Urinary bladder (tissue), 4 donors: ENCODE data around the gene RDH14. TPM values are rescaled to one million over a fixed set of nuclear protein-coding genes. Genes with fewer than 3 reads are reported as not detected.

Source experiments
- DNase-seq: peaks from one replicate; pipeline ENCODE4 v3.0.0-alpha.2; 2015; ENCODE audit errors: extremely low spot score
- H3K27ac ChIP-seq: one replicate; pipeline ENCODE4 v1.5.1; 2013; ENCODE audit warnings: low read depth, mild to moderate bottlenecking, moderate library complexity
- H3K36me3 ChIP-seq: one replicate; pipeline ENCODE4 v1.6.1; 2013; ENCODE audit warnings: mild to moderate bottlenecking, moderate library complexity; ENCODE audit not compliant: insufficient read depth
- H3K4me1 ChIP-seq: one replicate; pipeline ENCODE4 v1.6.1; 2013; ENCODE audit warnings: mild to moderate bottlenecking, moderate library complexity; ENCODE audit not compliant: insufficient read depth
- H3K4me3 ChIP-seq: one replicate; pipeline ENCODE4 v1.5.1; 2013; ENCODE audit warnings: low read depth, low read length
- WGBS: extraction: QIAGEN DNeasy Blood & Tissue Kit; methylation state at CpG from one replicate; pipeline ENCODE4 v1.1.7; 2013; 5-methylcytosine and 5-hydroxymethylcytosine counted together
- polyA plus RNA-seq: library from polyadenylated mRNA; stranded (reverse); fragments of 200-250 nt; gene quantifications from one replicate; pipeline ENCODE4 v1.2.3, GENCODE V29; 2013
- total RNA-seq: library from RNA; depleted of rRNA; stranded (reverse); fragments of >200 nt; gene quantifications from one replicate; pipeline ENCODE4 v1.2.3, GENCODE V29; 2014
- donor health status: healthy with polysubstance abuse.
- donor health status: healthy.

RDH14 gene
- total and polyA plus RNA-seq, 2 donors, result 33.0 to 47.5 TPM

DNA sequence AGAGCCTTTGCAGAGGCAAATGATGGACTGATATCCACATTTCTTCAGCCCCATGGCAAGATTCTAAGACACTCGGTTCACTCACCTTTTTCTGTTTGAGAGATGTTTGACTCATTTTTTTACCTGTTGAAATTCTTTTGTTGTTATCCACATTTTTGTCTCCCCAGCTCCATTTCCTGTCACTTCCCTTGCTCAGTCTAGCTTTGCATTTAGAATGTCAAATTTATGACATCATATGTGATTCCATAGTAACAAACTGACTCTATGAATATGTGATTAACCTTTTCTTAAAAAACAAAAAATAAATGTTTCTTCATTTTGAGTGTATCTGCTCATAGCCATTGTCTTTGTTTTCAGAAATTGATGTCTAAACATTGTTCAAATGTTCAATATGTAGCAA is 28.9 kb upstream of the RDH14 start, which contains the start of gene NT5C1B:
Gene NT5C1B (minus strand): TSS at position 216 of the 400 bp plus-strand sequence. CDS start 101 bp downstream, at position 115.
- H3K4me3 ChIP-seq, result no peak within 1 kb of the TSS
- H3K27ac ChIP-seq, result no peak within 1 kb of the TSS
- DNase-seq, result no peak
- no peaks in the 10 kb centered on the region for H3K36me3 ChIP-seq
- no peaks in the 10 kb centered on the region for H3K4me1 ChIP-seq
- WGBS, result 90% methylated on average over 1 of the region's 1 CpG

DNA sequence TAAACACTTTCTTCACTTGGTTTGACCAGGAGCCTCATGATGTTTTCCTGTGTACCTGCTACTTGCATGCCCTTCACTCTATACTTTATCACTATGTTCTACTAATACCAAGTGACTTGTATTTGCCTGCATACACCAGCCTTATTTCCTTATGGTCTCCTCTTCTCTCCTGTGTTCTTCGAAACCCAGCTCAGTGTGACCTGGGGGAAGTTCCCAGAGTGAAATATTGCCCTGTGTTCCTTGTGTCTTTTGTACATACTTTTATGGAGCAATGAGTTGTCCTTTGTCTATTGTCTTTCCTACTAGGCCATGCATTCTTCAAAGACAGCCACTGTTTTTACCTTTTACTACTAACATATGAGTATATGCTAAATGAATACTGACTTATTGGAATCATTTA is 28.3 kb upstream of the RDH14 start:
- WGBS, result 94% methylated on average over 1 of the region's 1 CpG

DNA sequence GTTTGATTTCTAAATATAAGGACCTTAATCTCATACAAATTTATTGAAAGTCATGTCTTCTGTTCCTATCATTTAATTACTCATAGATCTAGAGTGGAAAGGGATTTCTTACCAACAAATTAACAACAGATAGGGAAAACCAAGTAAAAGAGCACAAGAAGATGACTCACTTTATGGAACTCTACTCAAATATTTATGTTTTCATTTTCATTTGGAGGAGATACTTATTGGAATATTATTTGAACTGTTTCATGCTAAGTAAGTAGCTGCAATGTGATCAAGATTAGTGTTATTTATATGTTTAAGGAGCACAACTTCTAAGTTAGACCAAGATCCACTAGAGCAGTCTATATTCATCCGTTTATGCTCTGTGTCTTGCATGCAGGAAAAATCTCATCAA is 27.6 kb upstream of the RDH14 start:
- H3K36me3 ChIP-seq, result no peaks in the 10 kb centered on the region
- H3K27ac ChIP-seq, result no peak overlapping the region
- H3K4me1 ChIP-seq, result no peaks in the 10 kb centered on the region
- 81% methylated on average over 1 of the region's 1 CpG for WGBS
- DNase-seq, result no peak
- no peak overlapping the region for H3K4me3 ChIP-seq

More for the DNA sequence above, 28.3 kb upstream of the RDH14 start:
- DNase-seq, result no peak
- H3K4me1 ChIP-seq, result no peaks in the 10 kb centered on the region
- no peak overlapping the region for H3K4me3 ChIP-seq
- H3K27ac ChIP-seq, result no peak overlapping the region
- H3K36me3 ChIP-seq, result no peaks in the 10 kb centered on the region

DNA sequence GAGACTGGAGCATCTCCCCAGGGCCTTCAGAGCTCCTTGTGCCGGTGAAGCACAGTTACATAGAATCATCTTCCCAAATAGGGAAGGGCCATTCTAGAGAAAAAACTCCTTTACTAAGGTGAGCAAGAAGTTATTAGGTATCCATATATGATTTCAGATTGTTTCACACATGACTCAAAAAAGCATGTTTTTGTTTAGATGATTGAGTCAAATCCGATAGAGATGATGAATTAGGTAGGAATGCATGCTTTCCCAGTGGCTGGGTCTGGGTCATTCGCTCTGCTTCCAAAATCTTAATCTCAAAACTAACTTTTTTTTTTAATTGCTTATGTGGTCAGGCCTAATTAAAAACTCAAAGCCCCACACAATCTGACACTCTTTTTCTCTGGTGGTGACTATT is 25.1 kb upstream of the RDH14 start:
- no peak for DNase-seq
- no peaks in the 10 kb centered on the region for H3K36me3 ChIP-seq
- H3K4me3 ChIP-seq, result no peak overlapping the region
- H3K27ac ChIP-seq, result no peak overlapping the region
- H3K4me1 ChIP-seq, result no peaks in the 10 kb centered on the region
- 96% methylated on average over 3 of the region's 3 CpGs for WGBS

DNA sequence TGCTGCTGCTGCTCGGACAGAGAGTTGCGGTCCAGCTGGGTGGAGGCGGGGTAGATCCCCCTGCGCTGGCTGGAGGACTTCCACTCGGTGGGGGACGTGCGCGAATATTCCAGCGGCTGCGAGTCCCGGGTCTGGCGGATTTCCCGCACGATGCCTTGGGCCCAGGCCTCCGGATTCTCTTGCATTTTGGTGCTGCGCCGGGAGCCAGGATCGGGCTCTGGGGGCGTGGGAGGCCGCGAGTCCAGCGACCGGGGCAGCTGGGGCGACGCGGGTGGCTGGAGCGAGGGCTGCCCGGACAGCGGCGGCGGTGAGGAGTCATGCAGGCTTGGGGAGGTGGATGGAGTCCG is 24.1 kb upstream of the RDH14 start:
- DNase-seq, result no peak
- WGBS, result 89% methylated on average over 32 of the region's 32 CpGs
- Histone ChIP-seq H3K27ac (no peak overlapping the region), H3K36me3 (no peaks in the 10 kb centered on the region), H3K4me1 (no peaks in the 10 kb centered on the region), H3K4me3 (no peak overlapping the region)

DNA sequence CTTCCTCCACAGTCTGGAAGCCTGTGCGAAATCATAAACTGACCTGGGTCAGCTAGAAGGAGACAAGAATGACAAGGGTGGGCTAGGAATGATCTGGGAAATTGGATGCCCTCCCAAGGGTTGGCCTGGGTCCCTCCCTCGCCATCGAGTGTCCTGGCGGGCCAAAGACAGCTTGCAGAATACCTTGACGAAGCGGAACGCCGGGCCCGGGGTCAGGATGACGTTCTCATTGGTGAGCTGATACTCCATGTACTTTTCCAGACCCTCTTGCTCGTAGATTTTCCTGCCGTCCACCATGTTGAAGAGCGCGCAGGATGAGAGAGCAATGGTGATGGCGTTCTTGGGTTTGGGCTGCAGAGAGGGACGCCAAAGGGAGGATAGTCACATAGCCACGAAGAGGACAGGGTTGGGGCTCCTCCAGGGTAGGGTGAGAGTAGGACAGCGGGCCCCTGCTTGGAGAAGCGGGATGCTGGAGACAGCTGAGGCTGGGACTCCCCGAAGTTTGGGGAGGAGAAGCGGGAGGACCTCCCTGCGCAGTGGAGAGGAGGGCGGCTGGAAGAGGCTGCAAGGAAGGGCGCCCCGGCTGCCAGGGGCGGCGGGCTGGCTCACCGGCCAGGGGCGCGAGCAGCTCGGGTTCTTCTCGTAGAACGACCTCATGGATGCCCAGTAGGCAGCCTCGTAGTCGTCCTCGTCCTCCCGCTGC is 23.6 kb upstream of the RDH14 start:
- H3K36me3 ChIP-seq, result no peaks in the 10 kb centered on the region
- 97% methylated on average over 37 of the region's 37 CpGs for WGBS
- no peak overlapping the region for H3K4me3 ChIP-seq
- no peak overlapping the region for H3K27ac ChIP-seq
- DNase-seq, result no peak
- H3K4me1 ChIP-seq, result no peaks in the 10 kb centered on the region

DNA sequence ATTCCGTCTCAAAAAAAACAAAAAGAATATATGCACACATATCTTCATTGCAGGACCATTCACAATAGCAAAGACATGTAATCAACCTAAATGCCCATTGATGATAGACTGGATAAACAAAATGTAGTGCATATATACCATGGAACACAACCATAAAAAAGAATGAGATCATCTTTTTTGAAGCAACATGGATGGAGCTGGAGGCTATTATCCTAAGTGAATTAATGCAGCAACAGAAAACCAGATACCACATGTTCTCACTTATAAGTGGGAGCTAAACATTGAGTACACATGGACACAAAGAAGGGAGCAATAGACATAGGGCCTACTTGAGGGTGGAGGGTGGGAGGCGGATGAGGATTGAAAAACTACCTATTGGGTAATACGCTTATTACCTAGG is 20.2 kb upstream of the RDH14 start:
- Histone ChIP-seq H3K36me3 (no peaks in the 10 kb centered on the region), H3K4me1 (no peaks in the 10 kb centered on the region), H3K27ac (no peak overlapping the region), H3K4me3 (no peak overlapping the region)
- 95% methylated on average over 3 of the region's 3 CpGs for WGBS
- no peak for DNase-seq

DNA sequence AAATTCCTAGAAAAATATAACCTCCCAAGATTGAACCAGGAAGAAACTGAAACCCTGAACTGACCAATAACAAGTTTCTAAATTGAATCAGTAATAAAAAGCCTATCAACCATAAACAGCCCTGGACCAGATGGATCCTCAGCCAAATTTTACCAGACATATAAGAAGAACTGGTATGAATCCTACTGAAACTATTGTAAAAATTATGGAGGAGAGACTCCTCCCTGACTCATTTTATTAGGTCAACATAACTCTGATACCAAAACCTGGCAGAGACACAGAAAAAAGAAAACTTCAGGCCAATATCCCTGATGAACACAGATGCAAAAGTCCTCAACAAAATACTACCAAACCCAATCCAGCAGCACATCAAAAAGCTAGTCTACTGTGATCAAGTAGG is 17.6 kb upstream of the RDH14 start:
- Histone ChIP-seq H3K27ac (no peak overlapping the region), H3K4me3 (no peak overlapping the region), H3K4me1 (no peaks in the 10 kb centered on the region), H3K36me3 (no peaks in the 10 kb centered on the region)
- DNase-seq, result no peak

DNA sequence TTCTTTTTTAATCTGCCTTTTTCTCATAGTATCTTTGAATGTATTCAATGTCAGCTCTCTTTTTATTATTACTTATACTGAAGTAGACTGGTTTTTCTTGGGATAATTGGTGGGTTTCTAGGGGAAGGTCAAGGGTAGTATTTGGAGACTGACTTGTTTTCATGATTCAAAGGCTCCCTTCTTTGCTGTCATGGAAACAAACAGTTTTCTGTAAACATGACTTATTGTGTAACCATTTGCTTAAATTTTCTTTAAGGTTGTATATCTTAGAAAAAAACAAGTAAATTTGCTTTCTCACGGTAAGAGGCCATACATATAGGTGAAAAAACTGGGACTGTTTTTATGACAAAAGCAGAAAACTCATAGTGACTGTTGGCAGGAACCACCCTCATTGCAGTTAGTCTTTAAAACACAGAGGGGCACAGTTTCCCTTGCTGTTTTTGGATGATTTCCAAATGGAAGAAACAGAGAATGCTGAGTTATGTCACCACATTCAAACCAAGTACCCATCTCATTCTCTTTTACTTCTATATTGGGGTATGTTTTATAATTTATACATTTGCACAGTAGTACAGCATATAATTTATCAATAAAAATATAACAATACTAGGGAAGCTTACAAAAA is 5.8 kb upstream of the RDH14 start:
- no peaks in the 10 kb centered on the region for H3K36me3 ChIP-seq
- H3K4me3 ChIP-seq, result no peak overlapping the region
- no peaks in the 10 kb centered on the region for H3K4me1 ChIP-seq
- WGBS, result 73% methylated on average over 1 of the region's 1 CpG
- DNase-seq, result no peak
- H3K27ac ChIP-seq, result no peak overlapping the region

DNA sequence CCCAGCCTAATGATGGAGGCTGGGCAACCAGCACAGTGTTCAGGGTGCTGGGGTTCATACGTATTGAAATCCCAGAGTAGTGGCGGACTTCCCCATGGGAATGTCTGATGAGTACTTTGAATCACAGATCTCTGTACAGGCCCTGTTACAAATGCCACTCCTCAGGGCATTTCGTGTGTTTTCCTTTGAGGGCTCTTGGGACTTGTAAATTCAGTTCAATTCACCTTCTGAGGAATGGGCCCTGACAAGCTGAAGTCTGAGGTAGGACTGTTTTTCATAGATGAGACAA is 288 bp upstream of the RDH14 start:
- WGBS, result 1% methylated on average over 3 of the region's 3 CpGs

DNA sequence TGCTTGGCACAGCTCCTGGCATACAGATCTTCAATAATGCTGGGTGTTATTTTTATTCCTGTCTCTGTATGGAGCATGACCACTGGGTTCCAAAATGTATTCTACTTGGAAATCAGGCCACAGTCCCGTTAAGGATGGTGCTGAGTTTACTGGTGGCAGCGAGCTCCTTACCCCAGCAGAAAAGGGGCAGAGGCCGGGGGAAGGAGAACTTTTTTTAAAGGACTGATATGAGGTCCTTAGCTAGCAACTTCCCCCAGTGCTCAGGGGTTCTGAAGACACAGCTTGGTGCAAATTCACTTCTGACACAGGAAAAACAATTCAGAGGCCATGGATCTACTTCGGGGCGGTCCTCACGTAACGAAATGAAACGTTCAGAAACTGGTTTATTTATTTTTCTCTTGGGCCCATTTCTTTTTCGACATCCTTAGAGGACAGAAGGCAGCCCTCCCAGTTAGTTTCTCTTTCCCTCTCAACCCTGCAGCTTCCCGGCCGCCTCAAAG is 872 bp downstream of the RDH14 start:
- WGBS, result under 1% methylated on average over 11 of the region's 11 CpGs
- Histone ChIP-seq H3K27ac (peak overlapping the region; percentile 97), H3K4me3 (peak overlapping the region; percentile 72)

More for the DNA sequence above, 288 bp upstream of the RDH14 start:
- Histone ChIP-seq H3K36me3 (no peaks in the 10 kb centered on the region), H3K4me3 (peak overlapping the region; percentile 72), H3K27ac (peak overlapping the region; percentile 97), H3K4me1 (peaks cover 2% of the 10 kb centered on the region)
- no peak for DNase-seq

DNA sequence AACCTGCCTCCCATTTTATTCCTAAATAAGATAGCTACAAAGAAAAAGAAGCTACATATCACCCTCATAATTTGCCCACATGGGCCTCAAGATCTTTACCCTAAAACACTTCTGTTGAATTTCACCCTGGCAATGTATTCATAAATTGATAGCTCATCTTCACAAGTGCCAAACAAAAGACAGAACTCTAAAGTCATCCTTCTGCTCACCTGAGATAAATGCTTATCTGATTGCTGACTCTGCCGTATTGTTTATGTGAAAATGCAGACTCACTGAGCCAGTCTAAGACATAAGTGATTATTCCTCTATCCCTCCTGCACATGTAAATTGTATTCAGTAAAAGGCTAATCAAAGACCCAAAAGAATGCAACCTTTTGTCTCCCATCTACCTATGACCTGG is 2.0 kb downstream of the RDH14 start:
- H3K36me3 ChIP-seq, result no peaks in the 10 kb centered on the region
- WGBS, result 61% methylated on average over 1 of the region's 1 CpG
- H3K4me1 ChIP-seq, result peaks cover 2% of the 10 kb centered on the region
- no peak overlapping the region for H3K27ac ChIP-seq
- no peak for DNase-seq
- H3K4me3 ChIP-seq, result no peak overlapping the region

More for the DNA sequence above, 872 bp downstream of the RDH14 start:
- peaks cover 2% of the 10 kb centered on the region for H3K4me1 ChIP-seq
- no peak for DNase-seq
- H3K36me3 ChIP-seq, result no peaks in the 10 kb centered on the region

DNA sequence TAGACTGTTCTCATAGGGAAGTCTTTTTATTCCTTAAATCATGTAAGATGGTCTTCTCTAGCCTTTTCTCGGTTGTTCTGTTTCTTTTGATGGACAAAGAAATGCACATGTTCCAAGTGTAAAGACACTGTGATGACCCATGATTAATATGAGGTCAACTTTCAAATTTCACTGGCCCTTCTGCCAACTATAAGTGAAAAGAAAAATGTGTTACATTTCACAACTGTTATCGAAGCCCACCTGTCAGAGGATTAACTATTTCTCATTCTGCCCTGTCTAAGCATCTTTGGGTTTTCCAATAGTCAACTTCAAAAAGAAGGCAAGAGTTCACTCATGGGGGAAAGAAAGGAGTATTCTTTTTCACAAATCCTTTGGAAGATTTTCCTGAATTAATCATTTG is 3.3 kb downstream of the RDH14 start:
- no peak for DNase-seq
- no peak overlapping the region for H3K4me3 ChIP-seq
- no peaks in the 10 kb centered on the region for H3K36me3 ChIP-seq
- 68% methylated on average over 2 of the region's 2 CpGs for WGBS
- no peak overlapping the region for H3K27ac ChIP-seq
- H3K4me1 ChIP-seq, result peaks cover 2% of the 10 kb centered on the region

DNA sequence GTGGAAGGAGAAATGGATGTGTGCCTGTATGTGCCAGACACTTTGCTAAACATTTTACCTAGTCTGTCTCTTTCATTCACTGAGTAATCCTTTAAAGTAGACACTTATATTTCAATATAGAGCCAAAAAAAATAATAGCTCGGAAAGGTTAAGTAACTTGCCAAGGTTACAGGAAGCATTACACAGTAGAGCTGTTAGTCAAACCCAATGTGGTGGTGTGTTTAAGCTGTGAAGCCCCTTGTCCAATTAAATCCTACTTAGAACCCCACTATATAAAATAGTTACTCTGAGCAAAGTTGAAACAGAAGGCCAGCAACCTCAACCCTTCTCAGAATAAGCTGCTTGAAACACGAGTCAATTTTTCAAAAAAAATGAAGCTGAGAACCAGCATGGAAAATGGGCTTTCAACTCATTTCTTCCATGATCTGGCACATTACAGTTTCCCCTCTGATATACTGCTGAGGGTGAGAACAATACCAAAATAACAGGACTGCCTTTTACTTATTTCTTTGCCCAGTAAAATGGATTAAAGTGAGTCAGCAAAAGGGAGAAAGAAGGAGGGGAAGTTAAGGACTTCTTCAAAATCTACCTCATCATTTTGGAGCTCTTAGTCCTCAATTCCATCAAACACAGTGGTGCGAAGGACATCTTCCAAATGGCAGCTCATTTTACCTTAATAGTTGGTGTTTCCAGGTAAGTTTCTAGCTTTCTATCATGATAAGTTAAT is 7.9 kb downstream of the RDH14 start:
- no peak overlapping the region for H3K27ac ChIP-seq

More for the DNA sequence above, 7.9 kb downstream of the RDH14 start:
- Histone ChIP-seq H3K4me3 (no peak overlapping the region), H3K4me1 (no peaks in the 10 kb centered on the region), H3K36me3 (no peaks in the 10 kb centered on the region)
- WGBS, result 82% methylated on average over 3 of the region's 3 CpGs
- DNase-seq, result no peak
